Non-pigmented ciliary epithelial cell (primary cell): ENCODE measurements around the gene SUCO.
"Not testable (repeated sequence)": the region's sequence is repeated elsewhere in the genome, so short reads cannot be mapped to it uniquely, and the experiment has no call there.

ENCODE experiments used
- DNase-seq: peaks from one replicate; pipeline ENCODE4 v3.0.0-alpha.2; 2010; ENCODE audit warnings: low read depth

The SUCO gene

DNA sequence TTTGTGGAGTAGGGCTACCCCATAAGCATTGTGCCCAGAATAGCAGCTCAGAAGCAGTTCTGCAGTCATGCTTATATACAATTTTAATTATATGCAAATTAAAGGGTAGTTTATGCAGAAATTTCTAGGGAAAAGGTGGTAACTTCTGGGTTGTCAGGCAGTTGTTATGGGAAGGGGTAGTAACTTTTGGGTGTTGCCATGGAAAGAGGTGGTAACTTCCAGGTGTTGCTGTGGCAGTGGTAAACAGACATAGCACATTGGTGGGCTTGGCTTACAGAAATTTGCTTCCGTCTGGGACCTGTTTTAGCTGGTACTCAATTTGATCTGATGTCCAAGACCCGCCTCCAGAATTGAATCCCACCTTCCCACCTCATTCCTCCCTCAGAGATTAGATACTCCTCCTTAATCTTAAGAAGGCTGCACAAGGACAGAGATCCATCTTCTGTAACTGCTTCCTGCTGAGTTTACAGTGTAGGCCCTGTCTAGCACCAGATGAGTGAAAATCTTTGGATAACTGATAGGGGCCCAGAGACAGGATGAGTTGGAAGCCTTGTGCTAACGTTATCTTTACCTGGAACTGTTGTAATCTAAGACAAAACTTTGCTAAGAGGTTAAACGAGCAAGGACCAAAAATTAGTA, 26.7 kb downstream of the SUCO start:
- DNase-seq = no peak

DNA sequence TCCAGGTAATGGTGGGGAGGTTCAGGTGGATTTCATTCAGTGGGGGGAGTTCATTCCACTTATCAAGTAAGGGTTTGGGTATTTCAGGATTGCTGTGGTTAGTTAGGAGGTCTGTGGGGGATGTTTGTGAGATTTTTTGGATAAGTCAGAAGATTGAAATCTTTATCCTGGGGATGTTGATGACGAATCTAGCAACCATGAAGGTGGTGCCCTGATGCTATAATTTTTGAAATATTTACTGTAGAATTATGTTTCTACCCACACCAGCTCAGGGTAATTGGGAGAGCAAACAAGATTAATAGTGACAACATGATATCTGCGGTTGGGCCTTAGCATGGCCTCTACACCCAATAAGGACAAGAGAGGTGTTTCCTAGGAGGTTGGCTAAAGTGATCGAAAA, 28.3 kb downstream of the SUCO start:
- DNase-seq = no peak

DNA sequence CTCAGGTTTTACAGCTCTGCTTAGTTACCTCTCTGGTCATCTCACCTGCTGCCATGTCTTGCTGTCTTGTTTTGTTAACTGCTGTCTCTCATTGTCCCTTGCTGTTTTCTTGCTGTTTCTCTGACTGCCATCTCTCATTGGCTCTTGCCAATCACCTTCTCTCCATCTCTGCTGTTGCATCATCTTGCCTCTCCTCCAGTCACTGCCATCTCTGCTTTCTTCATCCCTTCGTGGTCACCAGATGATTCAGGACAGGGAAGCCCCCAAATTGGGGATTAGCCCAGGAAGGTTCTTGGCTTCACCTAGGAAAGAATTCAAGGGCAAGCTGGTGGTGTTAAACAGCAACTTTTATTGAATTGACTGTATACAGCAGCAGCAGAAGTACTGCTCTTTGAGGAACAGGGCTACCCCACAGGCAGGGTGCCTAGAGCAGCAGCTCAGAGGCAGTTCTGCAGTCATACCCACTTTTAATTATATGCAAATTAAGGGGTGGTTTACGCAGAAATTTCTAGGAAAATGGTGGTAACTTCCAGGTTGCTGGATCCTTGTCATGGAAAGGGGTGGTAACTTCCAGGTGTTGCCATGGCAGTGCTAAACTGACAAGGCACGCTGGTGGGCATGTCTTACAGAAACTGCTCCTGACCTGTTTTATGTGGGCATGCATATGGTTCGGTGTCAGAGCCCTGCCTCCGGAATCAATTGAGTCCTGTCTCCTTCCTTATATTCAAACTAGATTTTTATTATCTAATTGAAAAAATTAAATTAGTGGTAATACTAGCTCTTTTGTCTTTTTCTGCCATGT, 33.4 kb downstream of the SUCO start:
- DNase-seq = no peak

DNA sequence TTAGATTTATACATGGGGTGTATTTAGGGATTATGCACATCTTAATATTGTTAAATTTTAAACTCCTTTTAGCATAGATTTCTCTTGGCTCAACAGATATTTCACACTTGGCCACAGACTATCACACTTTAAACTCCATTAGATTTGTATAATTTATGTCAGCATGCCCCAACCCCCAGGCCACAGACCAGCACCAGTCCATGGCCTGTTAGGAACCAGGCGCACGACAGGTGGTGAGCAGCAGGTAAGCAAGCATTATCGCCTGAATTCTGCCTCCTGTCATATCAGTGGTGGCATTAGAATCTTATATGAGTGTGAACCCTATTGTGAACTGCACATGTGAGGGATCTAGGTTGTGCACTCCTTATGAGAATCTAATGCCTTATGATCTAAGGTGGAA, 34.8 kb downstream of the SUCO start:
- DNase-seq = no peak

DNA sequence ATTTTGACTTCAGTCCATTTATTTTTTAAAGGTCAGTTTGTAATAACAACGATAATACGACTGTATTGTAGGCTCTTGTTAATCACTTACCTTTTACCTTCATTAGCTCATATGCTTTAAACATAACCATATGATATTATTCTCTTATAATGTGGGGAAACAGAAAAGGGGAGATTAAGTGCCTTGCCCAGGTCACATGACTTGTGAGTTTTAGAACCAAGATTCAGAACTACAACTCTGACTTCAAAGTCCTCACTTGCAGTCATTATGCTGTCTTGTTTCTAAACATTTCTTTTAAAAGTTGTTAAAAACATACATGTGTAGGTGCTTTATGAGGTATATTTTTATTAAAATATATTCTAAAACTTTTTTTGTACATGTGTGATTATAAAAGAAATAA, 41.1 kb downstream of the SUCO start:
- no peak for DNase-seq

DNA sequence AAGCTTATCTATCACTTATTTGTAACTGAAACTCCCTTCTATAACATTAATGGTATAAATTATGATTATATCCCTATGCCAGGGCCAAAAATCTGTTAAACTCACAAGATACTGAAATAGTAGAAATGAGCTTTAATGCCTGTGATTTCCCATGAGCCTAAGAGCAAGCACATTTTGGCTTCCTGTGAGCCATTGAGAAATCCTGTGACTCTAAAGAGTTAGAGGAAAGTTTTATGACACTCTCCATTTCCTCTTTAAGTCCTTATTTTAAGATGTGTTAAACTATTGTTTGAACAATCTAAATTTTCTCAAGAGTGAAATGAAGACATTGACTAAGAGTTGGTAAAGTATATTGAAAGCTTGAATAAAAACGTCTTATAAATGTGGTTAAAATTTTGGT, 45.6 kb downstream of the SUCO start:
- DNase-seq = no peak

DNA sequence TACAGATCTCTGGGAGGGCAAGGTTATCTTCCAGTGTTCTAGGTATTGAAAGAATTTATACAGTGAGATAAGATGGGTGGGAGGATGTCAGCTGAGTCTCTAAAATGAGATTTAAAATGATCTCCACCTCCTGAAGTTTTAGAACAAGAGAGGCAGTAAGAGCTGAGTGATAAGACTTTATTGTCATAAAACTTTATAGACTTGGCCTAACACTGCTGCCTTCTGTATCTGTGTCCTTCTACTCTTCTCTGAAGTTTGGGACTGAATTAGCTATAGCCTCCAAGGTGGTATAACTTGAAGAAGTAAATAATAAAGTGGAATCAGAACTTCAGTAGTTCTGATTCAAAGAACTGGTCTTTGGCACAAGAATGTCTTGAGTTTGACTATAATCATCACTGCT, 48.3 kb downstream of the SUCO start:
- no peak for DNase-seq

DNA sequence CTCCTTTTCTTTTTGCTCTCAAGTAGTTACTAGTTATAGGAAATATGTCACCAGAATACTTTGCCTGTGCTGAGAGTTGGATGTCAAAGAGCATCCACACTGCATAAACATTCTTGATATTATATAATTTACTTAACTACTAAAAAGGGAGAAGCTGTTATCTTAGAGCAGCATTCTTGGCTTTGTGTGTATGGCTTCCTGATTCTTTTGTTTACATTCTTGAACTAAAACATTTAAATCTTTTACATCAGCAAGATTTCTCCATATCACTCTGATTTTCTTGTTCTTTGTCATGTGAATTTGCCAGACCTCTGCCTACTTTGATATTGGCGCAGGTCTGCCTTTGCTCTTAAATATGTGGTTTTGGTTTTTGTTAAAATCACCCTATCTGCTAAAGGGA, 48.8 kb downstream of the SUCO start:
- DNase-seq = no peak

DNA sequence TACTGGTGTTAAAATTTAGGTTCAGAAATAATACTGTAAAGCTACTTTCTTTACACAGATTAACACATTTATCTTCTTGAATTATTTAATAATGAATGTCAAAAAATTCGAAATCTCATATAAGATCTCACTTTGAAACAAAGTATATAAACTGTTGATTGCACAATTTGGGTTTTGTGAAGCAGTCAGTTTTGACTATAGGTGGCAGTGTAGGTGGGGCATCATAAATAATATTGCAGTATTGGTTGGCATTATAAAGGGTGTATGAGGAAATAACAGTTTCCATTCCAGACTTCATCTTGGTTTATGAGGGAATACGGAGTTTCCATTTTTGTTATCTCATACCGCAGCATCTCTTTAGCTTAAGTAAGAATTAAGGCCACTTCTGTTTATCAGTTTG, 49.9 kb downstream of the SUCO start:
- no peak for DNase-seq

DNA sequence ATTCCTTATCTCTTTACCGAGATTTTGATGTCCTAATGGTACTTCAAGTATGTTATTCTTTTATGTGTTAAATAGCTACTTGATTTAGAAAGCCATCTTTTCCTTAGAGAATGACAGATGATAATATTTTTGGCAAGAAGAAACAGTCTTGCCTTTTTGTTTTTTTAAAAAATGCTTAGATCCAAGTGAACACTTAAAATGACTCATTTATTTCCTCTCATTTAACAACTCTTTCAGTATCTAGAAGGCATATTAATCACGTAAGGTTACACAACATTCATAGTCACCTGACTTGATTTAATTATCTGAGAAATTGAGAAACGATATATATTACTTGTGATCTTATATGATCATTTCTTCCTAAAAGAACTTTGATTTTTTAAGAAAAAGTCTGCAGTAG, 52.4 kb downstream of the SUCO start:
- no peak for DNase-seq

DNA sequence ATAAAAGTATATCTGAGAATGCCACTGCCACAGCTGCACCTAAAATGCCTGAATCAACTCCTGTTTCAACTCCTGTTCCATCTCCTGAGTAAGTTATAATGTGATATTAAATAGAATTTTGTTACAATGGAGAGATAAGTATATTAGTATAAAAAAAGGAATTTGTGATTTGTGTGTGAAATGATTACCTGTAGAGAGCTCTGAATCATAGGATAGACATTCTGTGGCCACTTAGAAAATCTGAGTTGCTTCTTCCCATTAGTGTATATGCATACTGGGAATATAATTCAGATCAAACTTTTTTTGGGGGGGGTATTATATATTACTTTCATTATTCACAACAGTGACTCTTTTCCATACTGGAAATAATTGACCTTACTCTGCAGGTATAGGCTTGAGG, 52.9 kb downstream of the SUCO start:
- DNase-seq = no peak

DNA sequence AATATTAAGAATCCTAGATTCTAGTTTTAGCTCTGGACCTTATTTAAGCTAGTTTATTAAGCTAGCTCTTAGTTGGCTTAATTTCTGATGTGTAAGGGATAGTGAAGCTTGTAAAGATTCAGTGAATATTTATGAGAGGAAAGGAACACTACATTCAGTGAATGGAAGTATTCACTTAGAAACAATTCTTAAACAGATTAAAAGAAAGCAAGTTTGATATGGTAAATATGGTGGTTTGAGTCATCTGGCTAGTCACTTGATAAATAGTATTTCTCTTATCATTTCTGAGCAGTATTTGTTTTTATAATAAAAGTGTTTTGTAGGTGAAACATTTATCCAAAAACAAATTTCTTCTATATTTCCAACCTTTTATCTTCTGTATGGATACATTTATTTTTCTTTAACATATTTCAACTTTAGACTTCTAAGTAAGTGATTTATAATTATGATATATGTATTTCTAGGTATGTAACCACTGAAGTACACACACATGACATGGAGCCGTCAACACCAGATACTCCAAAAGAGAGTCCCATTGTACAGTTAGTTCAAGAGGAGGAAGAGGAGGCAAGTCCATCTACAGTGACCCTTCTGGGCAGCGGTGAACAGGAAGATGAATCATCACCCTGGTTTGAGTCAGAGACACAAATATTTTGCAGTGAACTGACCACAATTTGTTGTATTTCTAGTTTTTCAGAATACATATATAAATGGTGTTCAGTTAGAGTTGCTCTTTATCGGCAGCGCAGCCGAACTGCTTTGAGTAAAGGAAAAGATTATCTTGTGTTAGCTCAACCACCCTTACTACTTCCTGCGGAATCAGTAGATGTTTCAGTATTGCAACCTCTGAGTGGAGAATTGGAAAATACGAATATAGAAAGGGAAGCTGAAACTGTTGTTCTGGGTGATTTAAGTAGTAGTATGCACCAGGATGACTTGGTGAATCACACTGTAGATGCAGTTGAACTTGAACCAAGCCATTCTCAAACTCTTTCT, 55.6 kb downstream of the SUCO start:
- DNase-seq = peak; percentile 83

DNA sequence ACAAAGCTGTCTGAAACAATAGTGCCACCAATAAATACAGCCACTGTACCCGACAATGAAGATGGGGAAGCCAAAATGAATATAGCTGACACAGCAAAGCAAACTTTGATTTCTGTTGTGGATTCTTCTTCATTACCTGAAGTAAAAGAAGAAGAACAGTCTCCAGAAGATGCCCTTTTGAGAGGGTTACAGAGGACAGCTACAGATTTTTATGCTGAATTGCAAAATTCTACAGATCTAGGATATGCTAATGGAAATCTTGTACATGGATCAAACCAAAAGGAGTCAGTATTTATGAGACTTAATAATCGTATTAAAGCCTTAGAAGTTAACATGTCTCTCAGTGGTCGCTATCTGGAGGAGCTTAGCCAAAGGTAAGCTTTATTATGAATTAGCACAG, 56.6 kb downstream of the SUCO start:
- no peak for DNase-seq

DNA sequence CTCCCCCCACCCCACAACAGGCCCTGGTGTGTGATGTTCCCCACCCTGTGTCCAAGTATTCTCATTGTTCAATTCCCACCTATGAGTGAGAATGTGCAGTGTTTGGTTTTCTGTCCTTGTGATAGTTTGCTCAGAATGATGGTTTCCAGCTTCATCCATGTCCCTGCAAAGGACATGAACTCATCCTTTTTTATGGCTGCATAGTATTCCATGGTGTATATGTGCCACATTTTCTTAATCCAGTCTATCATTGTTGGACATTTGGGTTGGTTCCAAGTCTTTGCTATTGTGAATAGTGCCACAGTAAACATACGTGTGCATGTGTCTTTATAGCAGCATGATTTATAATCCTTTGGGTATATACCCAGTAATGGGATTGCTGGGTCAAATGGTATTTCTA, 58.5 kb downstream of the SUCO start:
- not testable (repeated sequence) for DNase-seq

DNA sequence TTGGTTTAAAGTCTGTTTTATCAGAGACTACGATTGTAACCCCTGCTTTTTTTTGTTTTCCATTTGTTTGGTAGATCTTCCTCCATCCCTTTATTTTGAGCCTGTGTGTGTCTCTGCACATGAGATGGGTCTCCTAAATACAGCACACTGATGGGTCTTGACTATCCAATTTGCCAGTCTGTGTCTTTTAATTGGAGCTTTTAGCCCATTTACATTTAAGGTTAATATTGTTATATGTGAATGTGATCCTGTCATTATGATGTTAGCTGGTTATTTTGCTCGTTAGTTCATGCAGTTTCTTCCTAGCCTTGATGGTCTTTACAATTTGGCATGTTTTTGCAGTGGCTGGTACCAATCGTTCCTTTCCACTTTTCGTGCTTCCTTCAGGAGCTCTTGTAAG, 62.1 kb downstream of the SUCO start:
- not testable (repeated sequence) for DNase-seq

DNA sequence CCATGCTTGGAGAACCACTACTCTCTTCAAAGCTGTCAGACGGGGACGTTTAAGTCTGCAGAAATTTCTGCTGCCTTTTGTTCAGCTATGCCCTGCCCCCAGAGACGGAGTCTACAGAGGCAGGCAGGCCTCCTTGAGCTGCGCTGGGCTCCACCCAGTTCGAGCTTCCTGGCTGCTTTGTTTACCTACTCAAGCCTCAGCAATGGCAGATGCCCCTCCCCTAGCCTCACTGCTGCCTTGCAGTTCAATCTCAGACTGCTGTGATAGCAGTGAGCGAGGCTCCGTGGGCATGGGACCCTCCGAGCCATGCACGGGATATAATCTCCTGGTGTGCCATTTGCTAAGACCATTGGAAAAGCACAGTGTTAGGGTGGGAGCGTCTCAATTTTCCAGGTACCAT, 63.8 kb downstream of the SUCO start:
- not testable (repeated sequence) for DNase-seq

DNA sequence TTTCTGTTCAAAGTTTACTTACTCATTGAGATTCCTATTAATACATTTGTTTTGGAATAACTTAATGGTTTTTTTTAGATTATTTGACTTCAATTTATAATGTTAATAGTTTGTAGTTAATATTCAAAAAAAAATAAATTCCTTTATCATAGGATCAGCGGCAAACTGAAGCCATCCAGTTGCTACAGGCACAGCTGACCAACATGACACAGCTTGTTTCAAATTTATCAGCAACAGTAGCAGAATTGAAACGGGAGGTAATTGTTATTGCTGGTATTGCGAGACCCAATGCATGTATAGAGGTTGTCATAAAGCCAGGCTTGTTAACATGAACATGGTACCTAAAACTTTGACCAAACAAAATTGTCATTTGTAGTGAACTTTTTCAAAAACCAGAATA, 67.0 kb downstream of the SUCO start:
- no peak for DNase-seq

DNA sequence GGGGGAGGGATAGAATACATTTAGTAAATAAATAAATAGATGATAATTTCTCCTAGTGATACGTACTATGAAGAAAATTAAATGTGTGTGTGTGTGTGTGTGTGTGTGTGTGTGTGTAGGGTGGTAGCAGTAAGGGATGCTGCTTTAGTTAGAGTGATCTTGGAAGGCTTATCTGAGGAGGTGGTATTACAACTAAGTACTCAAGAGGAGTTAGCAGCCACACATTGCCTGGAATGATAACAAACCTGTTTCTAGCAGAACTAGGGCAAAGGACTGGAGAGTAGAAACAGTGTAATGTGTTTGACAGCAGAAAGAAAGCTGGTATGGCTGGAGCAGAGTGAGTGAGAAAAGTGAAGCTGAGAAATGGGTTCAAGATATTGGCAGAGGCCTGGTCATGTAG, 67.7 kb downstream of the SUCO start:
- DNase-seq = no peak

DNA sequence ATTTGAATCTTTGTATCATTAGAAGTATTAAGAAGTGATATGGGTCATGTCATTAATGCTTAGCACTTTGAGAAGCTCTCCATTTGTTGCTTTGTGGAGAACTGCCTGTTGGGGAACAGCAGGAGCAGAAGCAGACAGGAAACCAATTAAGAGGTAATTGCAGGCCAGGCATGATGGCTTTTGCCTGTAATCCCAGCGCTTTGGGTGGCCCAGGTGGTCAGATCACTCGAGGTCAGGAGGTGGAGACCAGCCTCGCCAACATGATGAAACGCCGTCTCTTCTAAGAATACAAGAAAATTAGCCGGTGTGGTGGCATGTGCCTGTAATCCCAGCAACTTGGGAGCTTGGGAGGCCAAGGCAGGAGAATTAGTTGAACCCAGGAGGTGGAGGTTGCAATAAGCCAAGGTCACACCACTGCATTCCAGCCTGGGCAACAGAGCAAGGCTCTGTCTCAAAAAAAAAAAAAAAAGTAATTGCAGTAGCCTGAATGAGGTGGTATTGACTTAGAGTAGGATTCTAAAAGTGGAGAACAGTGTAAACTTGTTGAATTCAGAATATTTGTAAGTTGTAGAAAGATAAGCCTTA, 68.2 kb downstream of the SUCO start:
- DNase-seq = no peak

DNA sequence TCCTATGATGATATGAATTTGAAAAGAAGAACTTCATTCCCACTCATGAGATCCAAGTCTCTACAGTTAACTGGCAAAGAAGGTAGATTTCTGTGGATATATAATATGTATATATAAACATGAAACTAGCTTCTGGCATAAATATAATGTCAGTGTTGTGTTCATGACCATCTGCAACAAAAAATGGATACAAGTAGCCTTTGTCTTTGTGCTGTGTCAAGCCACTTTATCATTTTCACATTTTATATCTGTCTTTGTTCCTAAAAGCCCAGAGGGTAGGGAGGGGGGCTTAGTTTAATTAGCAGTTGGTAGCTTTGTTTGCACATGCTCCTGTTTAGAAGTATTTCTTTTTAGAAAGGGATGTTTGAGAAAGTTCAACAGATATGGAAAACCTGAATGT, 69.8 kb downstream of the SUCO start:
- no peak for DNase-seq

DNA sequence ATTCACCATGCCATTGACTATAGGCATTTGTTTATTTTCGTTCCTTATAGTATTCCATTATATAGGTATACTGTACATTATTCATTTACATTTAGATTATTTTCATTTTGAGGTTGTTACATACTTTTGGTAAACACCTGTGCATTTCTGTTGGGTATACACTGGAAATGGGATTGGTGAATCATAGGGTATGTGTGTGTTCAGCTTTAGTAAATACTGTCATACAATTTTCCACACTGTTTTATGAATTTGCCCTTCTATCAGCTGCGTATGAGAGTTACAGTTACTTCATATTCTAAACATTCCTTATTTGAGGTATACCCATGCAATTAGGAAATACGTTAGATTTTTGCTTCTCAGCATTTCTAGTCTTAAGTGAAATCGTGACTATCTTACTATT, 70.9 kb downstream of the SUCO start:
- no peak for DNase-seq

DNA sequence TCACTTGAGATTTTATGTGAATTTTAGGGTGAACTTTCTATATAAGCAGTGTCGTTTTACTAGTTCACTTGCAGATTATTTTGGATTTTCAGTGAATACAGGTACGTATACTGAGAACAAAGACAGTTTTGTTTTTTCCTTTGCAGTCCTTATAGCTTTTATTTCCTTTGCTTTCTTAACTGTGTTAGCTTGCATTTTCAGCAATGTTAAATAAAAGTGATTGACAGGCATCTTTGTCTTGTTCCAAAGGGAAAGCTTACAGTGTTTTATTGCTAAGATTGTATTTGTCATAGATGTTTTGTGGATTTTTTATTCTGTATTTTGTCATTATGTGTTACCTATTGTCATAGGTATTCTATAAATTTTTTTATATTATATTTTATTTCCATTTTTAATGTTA, 72.7 kb downstream of the SUCO start:
- DNase-seq = no peak
